DOHH2 (cell line): ENCODE measurements around the gene ZSWIM6.

Experiments used
- CTCF ChIP-seq: fragments of 200-600 bp; sonication (generic); IDR thresholded peaks from one replicate; pipeline ENCODE4 v1.5.1; 2014; ENCODE audit warnings: antibody characterized with exemption, mild to moderate bottlenecking, low read depth, low read length; ENCODE audit not compliant: poor library complexity, severe bottlenecking
- EZH2phosphoT487 ChIP-seq: fragments of 200-600 bp; sonication (generic); IDR thresholded peaks from 2 replicates; pipeline ENCODE4 v1.6.1; 2017; ENCODE audit warnings: borderline replicate concordance, mild to moderate bottlenecking, antibody characterized with exemption, low read length, moderate library complexity, mixed read lengths

- TF ChIP-seq CTCF (no peak), EZH2phosphoT487 (no peak)
These were observed 166.1 kb downstream of the ZSWIM6 start for GRCh38 chr5:61498121-61498520.
